Eye (tissue), 1 donor: ENCODE data around the gene SMIM35.

Experiments
- DNase-seq: peaks from one replicate; pipeline ENCODE4 v3.0.0-alpha.2; 2015

Gene SMIM35

DNA sequence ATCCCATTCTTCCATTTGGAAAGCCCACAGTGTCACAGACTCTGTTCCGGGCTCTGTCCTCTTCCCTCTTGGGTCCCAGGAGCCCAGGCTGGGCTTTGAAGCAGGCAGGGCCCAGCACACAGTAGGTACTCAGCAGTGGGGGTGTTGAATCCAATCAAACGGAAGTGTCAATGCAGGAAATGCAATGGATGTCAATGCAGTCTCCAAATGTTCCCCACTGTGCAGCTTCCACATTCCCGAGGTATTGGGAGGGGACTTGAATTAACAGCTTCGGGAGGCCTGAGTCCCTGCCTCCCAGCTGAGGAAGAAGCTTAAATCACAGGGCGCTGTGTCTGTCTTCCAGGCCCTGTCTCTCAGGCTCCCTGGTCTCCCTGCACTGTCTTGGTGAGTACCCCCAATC lies 21.8 kb upstream of the SMIM35 start:
- DNase-seq: no peak

DNA sequence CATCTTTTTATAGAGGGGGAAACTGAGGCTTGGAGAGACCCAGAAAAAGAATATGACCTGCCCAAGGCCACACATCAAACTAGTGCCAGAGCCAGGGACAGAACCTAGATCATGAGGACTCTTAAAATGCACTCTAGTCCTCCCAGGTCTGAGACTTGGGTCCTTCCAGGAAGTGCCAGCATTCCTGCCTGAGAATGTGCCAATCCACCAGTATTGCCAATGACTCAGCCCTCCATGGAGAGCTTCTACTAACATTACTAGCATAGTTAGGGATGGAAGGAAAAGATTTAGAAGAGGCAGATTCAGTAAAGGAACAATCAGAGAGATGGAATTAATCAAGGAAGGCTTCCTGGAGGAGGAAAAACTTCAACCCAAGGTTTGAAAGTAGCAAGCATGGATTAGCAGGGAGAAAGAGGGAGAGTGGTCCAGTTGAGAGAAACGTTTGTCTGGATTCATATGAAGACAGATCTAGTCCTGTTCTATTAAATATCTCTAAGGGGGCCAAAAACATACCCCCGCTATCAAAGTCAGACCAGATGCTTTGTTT lies 20.1 kb upstream of the SMIM35 start:
- no peak for DNase-seq

GRCh38 chr11:118105657-118106305 lies 19.0 kb upstream of the SMIM35 start:
- DNase-seq: no peak

DNA sequence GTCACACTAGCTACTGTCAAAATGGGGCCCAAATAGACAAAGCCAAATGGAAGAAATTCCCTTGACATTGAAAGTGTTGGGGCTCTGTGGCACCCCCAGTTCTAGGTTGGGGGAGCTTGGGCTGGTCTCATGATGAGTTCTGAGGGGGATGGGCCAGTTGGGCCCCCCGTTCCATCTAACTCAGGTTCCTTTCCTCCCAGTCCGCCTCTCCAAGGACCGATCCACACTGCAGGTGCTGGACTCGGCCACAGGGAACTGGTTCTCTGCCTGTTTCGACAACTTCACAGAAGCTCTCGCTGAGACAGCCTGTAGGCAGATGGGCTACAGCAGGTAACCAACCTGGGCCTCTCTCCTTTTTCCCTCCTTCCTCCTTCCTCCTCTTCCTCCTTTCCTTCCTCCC lies 17.7 kb upstream of the SMIM35 start:
- no peak for DNase-seq

GRCh38 chr11:118102721-118103261 lies 16.0 kb upstream of the SMIM35 start:
- no peak for DNase-seq

DNA sequence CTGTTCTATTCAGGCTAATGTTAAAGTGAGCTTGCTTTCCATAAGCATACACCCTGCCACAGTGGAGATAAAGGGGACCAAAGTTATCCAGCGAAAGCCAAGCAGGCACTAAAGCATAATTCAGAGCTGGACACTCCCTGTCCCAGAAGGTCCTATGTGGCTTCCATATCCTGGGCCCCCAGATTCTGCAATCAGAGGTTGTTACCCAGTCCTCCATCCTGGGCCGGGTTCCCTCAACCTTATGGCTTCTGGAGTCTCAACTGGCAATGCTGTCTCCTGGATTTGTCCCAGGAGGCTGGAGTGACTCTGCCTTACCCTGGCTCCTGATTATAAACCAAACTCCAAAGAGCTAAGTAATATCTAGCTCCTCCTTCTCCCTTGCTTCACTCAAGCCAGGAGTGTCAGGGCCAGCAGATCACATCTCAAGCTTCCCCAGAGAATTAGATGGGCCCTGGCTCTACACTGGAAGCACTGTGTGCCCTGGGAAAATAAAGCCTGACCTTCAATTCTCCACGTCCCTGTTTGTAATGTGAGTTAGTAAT lies 14.0 kb upstream of the SMIM35 start:
- DNase-seq: no peak

DNA sequence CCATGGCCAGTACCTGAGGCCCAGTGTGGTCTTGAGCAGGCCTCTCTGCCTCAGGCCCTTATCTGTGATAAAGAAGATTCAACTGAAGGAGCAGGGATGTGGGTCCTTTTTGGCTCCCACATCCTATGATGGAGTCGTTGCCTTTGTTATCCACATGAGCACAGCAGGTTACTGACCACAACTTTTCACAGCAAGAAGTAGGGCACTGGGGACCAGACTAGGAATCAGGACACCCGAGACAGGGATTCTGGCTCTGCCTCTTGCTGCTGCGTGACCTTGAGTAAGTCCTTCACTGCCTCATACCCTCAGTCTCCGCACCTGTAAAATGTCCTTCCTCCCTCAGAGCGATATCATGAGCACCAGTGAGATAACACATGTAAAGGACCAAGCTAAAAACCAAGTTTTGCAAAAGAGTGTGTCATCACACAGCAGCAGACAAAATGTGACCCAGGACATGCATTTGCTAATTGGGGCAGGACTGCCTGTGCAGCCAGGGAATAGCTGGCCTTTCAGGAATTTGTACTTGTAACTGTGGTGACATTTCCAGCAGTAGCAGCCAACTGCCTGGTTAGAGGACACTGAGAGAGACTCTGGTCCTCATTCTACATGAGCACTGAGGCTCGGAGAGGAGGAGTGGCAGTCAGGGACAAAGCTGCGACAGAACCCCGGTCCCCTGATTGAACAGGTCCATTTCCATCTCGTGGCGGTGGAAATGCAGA lies 13.2 kb upstream of the SMIM35 start:
- DNase-seq: no peak

GRCh38 chr11:118098996-118099837 lies 12.5 kb upstream of the SMIM35 start:
- DNase-seq: peak; percentile 72

DNA sequence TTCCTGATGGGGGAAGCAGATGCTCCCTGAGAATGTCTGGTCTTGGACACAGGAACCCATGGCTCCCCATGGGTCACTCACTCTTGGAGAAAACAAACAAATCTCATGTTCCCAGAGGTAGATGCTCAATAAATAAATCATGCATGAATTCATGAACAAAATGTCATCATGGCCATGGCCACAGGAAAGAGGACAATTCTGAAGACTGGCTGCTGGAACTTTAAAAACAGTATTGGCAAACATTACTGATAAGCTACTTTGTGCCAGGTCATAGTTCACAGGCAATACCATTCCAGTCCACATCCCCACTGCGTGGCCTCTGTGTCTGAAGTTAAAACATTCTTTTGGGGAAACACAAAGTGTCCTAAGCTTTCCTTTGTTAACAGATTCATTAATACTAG lies 9.2 kb upstream of the SMIM35 start:
- no peak for DNase-seq

GRCh38 chr11:118095493-118095892 lies 8.7 kb upstream of the SMIM35 start:
- peak; percentile 31 for DNase-seq

DNA sequence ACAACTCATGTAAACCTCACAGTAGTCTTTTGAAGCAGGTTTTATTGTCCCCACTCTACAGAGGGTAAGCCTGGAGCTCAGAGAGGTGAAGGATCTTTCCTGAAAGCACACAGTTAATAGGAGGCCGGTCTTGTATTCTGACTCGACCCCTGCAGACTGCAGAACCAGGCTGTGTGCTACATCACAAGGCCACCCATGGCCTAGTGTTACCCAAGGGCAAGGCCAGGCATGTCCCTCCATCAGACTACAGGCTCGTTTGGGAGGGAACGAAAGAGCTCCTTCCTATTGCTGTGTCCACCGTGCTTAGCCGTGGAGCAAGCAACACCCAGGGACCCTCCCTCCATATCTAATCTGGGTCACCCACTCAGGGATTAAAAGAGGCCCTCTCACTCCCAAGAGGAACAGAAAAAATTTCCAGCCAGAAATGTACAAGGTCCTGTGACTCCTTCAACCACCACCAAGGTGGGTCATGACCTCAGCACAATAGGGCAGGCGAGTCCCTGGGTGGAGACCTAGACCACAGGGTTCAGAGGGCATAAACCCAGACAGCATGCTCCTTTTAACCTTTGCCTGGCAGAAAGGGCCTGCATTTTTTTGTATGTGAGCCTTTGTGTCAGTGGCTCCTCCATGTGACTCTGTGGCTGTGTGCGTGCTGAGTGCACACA lies 6.3 kb upstream of the SMIM35 start:
- no peak for DNase-seq

- DNase-seq: no peak
Measured at GRCh38 chr11:118091690-118092089, 4.9 kb upstream of the SMIM35 start.

GRCh38 chr11:118090545-118091162 lies 3.9 kb upstream of the SMIM35 start:
- no peak for DNase-seq

DNA sequence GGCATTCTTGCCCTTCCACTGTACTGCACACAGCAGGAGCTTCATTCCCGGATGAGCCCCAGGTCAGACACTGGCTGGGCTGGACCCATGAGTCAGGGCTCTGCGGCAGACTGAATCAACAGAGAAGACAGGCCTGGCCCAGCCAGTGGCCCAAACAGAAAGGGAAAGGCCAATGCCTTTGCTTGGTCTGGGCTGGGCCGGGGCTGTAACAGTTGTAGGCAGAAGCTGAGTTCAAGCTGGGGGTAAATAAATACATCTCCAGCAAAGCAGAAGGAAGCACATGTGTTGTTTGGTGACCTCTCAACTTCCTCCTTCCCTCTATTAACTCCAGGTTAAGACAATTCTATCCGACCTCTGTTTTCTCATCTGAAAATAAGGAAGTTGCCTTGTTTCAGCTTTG lies 1.8 kb upstream of the SMIM35 start:
- DNase-seq: no peak

GRCh38 chr11:118087931-118088330 lies 1.2 kb upstream of the SMIM35 start:
- no peak for DNase-seq

DNA sequence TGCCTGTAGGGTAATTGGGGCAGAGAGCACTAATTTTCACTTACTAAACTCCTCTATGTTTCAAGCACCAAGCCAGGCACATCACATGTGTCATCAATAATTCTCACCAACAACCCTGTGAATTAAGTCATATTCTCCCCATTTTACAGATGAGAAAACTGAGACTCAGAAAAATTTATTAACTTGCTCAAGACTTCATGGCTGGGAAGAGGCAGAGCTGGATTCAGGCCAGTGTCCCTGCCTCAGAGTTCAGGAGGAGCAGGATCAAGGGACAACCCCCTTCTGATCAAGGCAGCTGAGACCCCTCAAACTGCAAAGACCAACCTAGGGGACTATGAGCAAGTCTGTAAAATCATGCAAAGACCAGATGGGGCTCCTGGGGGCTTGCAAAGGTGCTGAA lies 2.1 kb downstream of the SMIM35 start:
- DNase-seq: no peak

- DNase-seq: no peak
Measured at GRCh38 chr11:118084247-118084646, 2.5 kb downstream of the SMIM35 start.

- DNase-seq: no peak
Measured at GRCh38 chr11:118082880-118083552, 3.7 kb downstream of the SMIM35 start.

DNA sequence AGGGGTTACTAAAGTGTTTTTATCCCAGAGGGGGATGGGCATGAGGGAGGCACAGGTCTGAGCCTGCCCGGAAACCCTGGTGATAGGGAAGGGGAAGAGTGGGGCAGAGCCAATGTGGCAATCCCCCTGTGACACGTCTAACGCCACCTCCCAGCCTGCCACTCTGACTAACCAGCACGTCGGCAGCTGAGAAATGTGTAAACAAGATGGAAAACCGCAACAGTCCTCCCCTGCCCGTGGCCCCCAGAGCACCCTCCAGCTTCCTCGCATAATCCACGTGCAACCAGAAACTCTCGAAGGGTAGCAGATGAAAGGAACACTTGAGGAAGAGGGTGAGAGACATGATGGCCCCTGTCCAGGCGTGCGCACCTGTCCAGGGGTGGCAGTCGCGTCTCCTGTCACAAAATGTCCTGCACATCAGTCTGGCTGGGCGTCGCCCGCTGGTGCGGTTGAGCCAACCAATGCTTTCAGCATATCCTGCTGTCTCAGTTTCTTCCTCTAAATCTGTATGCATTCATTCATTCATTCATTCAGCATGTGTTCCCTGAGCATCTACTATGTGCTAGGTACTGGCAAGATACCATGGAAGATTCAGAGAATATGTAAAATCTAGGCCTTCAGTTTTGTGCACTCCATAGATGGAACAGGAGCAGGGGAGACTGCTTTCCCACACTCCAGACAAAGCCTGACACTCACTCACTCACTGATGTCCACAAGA lies 5.4 kb downstream of the SMIM35 start:
- no peak for DNase-seq

GRCh38 chr11:118080296-118080695 lies 6.5 kb downstream of the SMIM35 start:
- DNase-seq: no peak

GRCh38 chr11:118079491-118079890 lies 7.3 kb downstream of the SMIM35 start:
- DNase-seq: no peak
